ENCODE results near the gene MYH7.
A peak's percentile ranks its signal among the peaks of the same experiment; 100 is the strongest.

Gene MYH7

DNA sequence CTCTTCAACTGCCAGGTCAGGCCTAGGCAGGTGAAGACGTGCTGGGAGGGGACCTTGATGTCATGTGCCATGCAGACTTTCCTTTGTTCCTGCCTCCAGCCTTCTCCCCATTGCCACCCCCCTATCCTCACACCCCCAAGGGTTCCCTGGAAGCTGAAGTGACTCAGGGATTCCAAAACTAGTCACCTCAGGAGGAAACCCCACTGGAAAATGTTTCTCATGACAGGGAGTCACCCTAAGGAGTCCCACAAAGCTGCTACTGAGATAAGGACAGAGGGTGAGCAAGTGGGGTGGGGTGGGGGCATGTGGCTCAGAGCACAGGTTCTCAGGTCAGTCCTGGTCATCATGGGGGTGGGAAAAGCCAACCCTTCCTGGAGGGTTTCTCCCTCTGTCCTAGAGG, 65.2 kb downstream of the MYH7 start (continued):
- TF ChIP-seq, protein P1, sequence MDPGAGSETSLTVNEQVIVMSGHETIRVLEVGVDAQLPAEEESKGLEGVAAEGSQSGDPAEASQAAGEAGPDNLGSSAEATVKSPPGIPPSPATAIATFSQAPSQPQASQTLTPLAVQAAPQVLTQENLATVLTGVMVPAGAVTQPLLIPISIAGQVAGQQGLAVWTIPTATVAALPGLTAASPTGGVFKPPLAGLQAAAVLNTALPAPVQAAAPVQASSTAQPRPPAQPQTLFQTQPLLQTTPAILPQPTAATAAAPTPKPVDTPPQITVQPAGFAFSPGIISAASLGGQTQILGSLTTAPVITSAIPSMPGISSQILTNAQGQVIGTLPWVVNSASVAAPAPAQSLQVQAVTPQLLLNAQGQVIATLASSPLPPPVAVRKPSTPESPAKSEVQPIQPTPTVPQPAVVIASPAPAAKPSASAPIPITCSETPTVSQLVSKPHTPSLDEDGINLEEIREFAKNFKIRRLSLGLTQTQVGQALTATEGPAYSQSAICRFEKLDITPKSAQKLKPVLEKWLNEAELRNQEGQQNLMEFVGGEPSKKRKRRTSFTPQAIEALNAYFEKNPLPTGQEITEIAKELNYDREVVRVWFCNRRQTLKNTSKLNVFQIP (CRISPR knock-in tag; IDR thresholded peaks at IDR 0.05; ENCODE audit: borderline replicate concordance, low read depth), result no peak

DNA sequence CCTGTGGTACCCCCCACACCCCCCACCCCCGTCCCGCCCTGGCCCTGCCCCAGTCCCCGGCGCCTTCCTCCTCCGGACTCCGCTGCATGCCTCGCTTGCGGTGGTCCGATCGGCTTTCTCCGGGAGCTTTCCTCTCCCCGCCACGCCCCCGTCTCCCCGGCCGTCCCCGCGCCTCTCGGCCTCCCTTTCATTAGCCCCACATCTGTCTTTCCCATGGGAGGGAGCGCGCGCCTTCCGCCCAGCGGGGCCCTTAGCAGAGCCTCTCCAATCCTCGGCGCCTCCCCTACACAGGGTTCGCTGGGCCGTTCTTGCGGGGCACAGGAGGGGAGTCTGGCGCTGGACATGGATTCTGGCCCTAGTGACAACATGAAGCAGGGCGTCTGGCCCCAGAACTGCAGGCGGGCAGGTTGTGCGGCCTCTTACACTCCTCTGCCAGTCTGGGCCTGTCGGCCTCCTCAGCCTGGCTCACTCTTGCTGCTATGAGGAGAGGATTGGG, 69.0 kb downstream of the MYH7 start:
- peak; percentile 76 for ATAC-seq
- TF ChIP-seq ZNF8 (CRISPR knock-in tag; IDR thresholded peaks at IDR 0.05), result no peak
- TF ChIP-seq, protein P2, sequence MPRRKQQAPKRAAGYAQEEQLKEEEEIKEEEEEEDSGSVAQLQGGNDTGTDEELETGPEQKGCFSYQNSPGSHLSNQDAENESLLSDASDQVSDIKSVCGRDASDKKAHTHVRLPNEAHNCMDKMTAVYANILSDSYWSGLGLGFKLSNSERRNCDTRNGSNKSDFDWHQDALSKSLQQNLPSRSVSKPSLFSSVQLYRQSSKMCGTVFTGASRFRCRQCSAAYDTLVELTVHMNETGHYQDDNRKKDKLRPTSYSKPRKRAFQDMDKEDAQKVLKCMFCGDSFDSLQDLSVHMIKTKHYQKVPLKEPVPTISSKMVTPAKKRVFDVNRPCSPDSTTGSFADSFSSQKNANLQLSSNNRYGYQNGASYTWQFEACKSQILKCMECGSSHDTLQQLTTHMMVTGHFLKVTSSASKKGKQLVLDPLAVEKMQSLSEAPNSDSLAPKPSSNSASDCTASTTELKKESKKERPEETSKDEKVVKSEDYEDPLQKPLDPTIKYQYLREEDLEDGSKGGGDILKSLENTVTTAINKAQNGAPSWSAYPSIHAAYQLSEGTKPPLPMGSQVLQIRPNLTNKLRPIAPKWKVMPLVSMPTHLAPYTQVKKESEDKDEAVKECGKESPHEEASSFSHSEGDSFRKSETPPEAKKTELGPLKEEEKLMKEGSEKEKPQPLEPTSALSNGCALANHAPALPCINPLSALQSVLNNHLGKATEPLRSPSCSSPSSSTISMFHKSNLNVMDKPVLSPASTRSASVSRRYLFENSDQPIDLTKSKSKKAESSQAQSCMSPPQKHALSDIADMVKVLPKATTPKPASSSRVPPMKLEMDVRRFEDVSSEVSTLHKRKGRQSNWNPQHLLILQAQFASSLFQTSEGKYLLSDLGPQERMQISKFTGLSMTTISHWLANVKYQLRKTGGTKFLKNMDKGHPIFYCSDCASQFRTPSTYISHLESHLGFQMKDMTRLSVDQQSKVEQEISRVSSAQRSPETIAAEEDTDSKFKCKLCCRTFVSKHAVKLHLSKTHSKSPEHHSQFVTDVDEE (CRISPR knock-in tag; IDR thresholded peaks at IDR 0.05), result no peak
- no peak for TF ChIP-seq ESRRG (CRISPR knock-in tag; IDR thresholded peaks at IDR 0.05)
- no peak for TF ChIP-seq ZFP30 (CRISPR knock-in tag; IDR thresholded peaks at IDR 0.05)
- TF ChIP-seq CSDC2 (CRISPR knock-in tag; IDR thresholded peaks at IDR 0.05), result no peak
- TF ChIP-seq TOX (CRISPR knock-in tag; IDR thresholded peaks at IDR 0.05; ENCODE audit: borderline replicate concordance), result no peak
- TF ChIP-seq, protein P3, sequence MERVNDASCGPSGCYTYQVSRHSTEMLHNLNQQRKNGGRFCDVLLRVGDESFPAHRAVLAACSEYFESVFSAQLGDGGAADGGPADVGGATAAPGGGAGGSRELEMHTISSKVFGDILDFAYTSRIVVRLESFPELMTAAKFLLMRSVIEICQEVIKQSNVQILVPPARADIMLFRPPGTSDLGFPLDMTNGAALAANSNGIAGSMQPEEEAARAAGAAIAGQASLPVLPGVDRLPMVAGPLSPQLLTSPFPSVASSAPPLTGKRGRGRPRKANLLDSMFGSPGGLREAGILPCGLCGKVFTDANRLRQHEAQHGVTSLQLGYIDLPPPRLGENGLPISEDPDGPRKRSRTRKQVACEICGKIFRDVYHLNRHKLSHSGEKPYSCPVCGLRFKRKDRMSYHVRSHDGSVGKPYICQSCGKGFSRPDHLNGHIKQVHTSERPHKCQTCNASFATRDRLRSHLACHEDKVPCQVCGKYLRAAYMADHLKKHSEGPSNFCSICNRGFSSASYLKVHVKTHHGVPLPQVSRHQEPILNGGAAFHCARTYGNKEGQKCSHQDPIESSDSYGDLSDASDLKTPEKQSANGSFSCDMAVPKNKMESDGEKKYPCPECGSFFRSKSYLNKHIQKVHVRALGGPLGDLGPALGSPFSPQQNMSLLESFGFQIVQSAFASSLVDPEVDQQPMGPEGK (CRISPR knock-in tag; IDR thresholded peaks at IDR 0.05; ENCODE audit: borderline replicate concordance), result no peak
- TF ChIP-seq ZC3H10 (CRISPR knock-in tag; IDR thresholded peaks at IDR 0.05), result no peak
- TF ChIP-seq GLIS3 (CRISPR knock-in tag; IDR thresholded peaks at IDR 0.05), result no peak
- TF ChIP-seq, protein P4, sequence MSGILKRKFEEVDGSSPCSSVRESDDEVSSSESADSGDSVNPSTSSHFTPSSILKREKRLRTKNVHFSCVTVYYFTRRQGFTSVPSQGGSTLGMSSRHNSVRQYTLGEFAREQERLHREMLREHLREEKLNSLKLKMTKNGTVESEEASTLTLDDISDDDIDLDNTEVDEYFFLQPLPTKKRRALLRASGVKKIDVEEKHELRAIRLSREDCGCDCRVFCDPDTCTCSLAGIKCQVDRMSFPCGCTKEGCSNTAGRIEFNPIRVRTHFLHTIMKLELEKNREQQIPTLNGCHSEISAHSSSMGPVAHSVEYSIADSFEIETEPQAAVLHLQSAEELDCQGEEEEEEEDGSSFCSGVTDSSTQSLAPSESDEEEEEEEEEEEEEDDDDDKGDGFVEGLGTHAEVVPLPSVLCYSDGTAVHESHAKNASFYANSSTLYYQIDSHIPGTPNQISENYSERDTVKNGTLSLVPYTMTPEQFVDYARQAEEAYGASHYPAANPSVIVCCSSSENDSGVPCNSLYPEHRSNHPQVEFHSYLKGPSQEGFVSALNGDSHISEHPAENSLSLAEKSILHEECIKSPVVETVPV (CRISPR knock-in tag; IDR thresholded peaks at IDR 0.05), result no peak
- TF ChIP-seq ZNF70 (CRISPR knock-in tag; IDR thresholded peaks at IDR 0.05), result no peak

DNA sequence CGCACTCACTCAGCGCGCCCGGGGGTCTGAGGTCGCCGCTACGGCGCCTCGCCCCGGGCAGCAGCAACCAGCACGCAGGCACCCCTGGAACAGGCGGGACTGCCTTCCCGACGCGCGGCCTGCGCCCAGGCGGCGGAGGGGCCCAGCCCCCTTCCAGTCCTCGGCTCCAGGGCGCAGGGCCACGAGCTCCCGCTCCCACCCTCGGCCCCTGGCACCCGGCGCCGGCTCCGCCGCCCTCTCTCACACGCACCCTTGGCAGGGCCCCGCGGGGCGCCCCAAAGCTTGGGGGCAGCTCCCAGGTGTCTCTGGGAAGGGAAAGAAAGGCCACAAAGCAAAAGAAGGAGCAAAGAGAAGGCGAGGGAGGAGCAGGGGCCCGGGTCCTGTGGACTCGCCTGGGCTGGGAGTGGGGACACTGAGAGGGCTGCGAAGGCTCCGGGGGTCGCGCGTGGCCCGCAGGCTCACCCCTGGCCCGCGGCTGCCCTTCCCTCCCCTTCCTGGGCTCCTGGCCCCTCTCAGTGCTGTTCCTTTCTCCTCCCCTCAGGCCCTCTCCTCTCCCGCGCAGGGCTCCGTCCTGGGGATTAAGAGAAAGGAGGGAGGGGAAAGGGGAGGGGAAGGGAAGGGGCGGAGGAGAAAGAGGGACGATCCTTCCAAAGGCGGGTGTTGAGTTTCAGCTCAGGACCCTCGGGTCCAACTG, 69.6 kb downstream of the MYH7 start:
- TF ChIP-seq ZNF565 (CRISPR knock-in tag; conservative IDR thresholded peaks at IDR 0.05; ENCODE audit: low read depth), result no peak
- TF ChIP-seq ZNF70 (CRISPR knock-in tag; IDR thresholded peaks at IDR 0.05), result no peak
- TF ChIP-seq ZFP3 (CRISPR knock-in tag; IDR thresholded peaks at IDR 0.05), result no peak
- TF ChIP-seq CSDC2 (CRISPR knock-in tag; IDR thresholded peaks at IDR 0.05), result no peak
- TF ChIP-seq ISL1 (CRISPR knock-in tag; IDR thresholded peaks at IDR 0.05), result no peak
- no peak for TF ChIP-seq ZNF8 (CRISPR knock-in tag; IDR thresholded peaks at IDR 0.05)
- TF ChIP-seq, protein P5, sequence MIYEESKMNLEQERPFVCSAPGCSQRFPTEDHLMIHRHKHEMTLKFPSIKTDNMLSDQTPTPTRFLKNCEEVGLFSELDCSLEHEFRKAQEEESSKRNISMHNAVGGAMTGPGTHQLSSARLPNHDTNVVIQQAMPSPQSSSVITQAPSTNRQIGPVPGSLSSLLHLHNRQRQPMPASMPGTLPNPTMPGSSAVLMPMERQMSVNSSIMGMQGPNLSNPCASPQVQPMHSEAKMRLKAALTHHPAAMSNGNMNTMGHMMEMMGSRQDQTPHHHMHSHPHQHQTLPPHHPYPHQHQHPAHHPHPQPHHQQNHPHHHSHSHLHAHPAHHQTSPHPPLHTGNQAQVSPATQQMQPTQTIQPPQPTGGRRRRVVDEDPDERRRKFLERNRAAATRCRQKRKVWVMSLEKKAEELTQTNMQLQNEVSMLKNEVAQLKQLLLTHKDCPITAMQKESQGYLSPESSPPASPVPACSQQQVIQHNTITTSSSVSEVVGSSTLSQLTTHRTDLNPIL (CRISPR knock-in tag; IDR thresholded peaks at IDR 0.05; ENCODE audit: low read depth), result no peak
- no peak for TF ChIP-seq TOX (CRISPR knock-in tag; IDR thresholded peaks at IDR 0.05; ENCODE audit: borderline replicate concordance)
- TF ChIP-seq, protein P3 (CRISPR knock-in tag; IDR thresholded peaks at IDR 0.05; ENCODE audit: borderline replicate concordance), result no peak
- TF ChIP-seq ARNTL (CRISPR knock-in tag; IDR thresholded peaks at IDR 0.05; ENCODE audit: borderline replicate concordance, low read depth), result no peak
- TF ChIP-seq TCF4 (CRISPR knock-in tag; IDR thresholded peaks at IDR 0.05; ENCODE audit: borderline replicate concordance), result no peak
- no peak for TF ChIP-seq ZC3H10 (CRISPR knock-in tag; IDR thresholded peaks at IDR 0.05)
- ATAC-seq, result peak; percentile 82
